HG02943 (cell line): Measurements from ENCODE around the gene DPH3.

ENCODE experiments used
- ATAC-seq: cut with Tn5 transposase; IDR thresholded peaks from one replicate; pipeline ENCODE4 v1.9.1; 2021; ENCODE audit warnings: mild to moderate bottlenecking, low read depth, moderate library complexity; ENCODE audit not compliant: unreplicated experiment

The DPH3 gene

GRCh38 chr3:16239086-16239770 is 25.5 kb downstream of the DPH3 start:
- ATAC-seq = no peak

GRCh38 chr3:16236856-16237393 is 27.8 kb downstream of the DPH3 start:
- ATAC-seq = no peak

GRCh38 chr3:16236030-16236639 is 28.6 kb downstream of the DPH3 start:
- no peak for ATAC-seq

GRCh38 chr3:16234281-16234680 is 30.5 kb downstream of the DPH3 start:
- ATAC-seq = no peak

- no peak for ATAC-seq
Measured at GRCh38 chr3:16233806-16234205, 30.9 kb downstream of the DPH3 start.

- no peak for ATAC-seq
Measured at GRCh38 chr3:16231983-16232382, 32.8 kb downstream of the DPH3 start.

GRCh38 chr3:16229681-16230080 is 35.1 kb downstream of the DPH3 start:
- no peak for ATAC-seq

- ATAC-seq = no peak
Measured at GRCh38 chr3:16227566-16227965, 37.2 kb downstream of the DPH3 start.

- no peak for ATAC-seq
Measured at GRCh38 chr3:16224325-16224724, 40.4 kb downstream of the DPH3 start.

- no peak for ATAC-seq
Measured at GRCh38 chr3:16222547-16222946, 42.2 kb downstream of the DPH3 start.

- ATAC-seq = no peak
Measured at GRCh38 chr3:16221990-16222389, 42.8 kb downstream of the DPH3 start.

GRCh38 chr3:16219777-16220176 is 45.0 kb downstream of the DPH3 start:
- no peak for ATAC-seq

GRCh38 chr3:16216373-16216935 is 48.3 kb downstream of the DPH3 start:
- ATAC-seq = no peak

GRCh38 chr3:16214366-16214765 is 50.4 kb downstream of the DPH3 start:
- ATAC-seq = no peak

- no peak for ATAC-seq
Measured at GRCh38 chr3:16211176-16211904, 53.4 kb downstream of the DPH3 start.
